ENCODE data around the gene SMYD3.

SMYD3 gene

DNA sequence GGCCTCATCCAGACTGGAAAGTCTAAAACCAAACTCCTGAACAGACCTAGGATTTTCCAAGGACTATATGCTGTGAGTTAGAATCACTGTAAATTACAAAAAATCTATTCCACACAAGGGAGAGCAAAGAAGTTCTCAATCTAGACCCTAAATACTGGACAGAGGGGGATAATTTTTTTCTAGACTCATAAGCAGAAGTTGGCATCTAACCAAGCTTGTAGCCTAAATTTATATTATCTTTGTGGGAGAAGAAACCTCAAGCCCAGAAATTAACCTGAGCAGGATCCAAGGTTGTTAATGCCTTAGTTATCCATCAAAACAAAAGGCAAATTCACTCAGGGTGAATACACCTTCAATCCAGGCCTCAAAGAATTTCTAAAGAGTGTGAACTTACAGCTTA, 290.2 kb downstream of the SMYD3 start:
- TF ChIP-seq EZH2 (optimal IDR thresholded peaks at IDR 0.05; ENCODE audit: low read depth, low read length) = no peak
- TF ChIP-seq, protein P1, sequence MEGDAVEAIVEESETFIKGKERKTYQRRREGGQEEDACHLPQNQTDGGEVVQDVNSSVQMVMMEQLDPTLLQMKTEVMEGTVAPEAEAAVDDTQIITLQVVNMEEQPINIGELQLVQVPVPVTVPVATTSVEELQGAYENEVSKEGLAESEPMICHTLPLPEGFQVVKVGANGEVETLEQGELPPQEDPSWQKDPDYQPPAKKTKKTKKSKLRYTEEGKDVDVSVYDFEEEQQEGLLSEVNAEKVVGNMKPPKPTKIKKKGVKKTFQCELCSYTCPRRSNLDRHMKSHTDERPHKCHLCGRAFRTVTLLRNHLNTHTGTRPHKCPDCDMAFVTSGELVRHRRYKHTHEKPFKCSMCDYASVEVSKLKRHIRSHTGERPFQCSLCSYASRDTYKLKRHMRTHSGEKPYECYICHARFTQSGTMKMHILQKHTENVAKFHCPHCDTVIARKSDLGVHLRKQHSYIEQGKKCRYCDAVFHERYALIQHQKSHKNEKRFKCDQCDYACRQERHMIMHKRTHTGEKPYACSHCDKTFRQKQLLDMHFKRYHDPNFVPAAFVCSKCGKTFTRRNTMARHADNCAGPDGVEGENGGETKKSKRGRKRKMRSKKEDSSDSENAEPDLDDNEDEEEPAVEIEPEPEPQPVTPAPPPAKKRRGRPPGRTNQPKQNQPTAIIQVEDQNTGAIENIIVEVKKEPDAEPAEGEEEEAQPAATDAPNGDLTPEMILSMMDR (IDR thresholded peaks at IDR 0.05; ENCODE audit: low read length) = no peak
- no peak overlapping the region for H3K9ac ChIP-seq (ENCODE audit: low read length)
- H3K27me3 ChIP-seq (replicated peaks; ENCODE audit: insufficient read depth, low read length) = no peaks in the 10 kb centered on the region
- H3K9me3 ChIP-seq (replicated peaks; ENCODE audit: insufficient read depth, low read length) = no peaks in the 10 kb centered on the region
- H3K27ac ChIP-seq (ENCODE audit: low read length) = no peak overlapping the region
- no peak overlapping the region for H3K4me3 ChIP-seq (ENCODE audit: low read length)
- DNase-seq = no peak
- H4K20me1 ChIP-seq (ENCODE audit: insufficient read depth, low read length) = no peaks in the 10 kb centered on the region
- no peaks in the 10 kb centered on the region for H3K9me2 ChIP-seq (replicated peaks; ENCODE audit: insufficient read depth, low read length)
- H3F3A ChIP-seq (ENCODE audit: insufficient read depth, low read length) = peaks cover 8% of the 10 kb centered on the region
- no peak overlapping the region for H3K4me2 ChIP-seq (ENCODE audit: low read depth, low read length)
- peaks cover 33% of the 10 kb centered on the region for H3K4me1 ChIP-seq (ENCODE audit: low read length)
- no peak overlapping the region for H2AFZ ChIP-seq (ENCODE audit: low read length)
- H3K79me2 ChIP-seq (ENCODE audit: low read length) = no peaks in the 10 kb centered on the region
- no peaks in the 10 kb centered on the region for H3K36me3 ChIP-seq (replicated peaks; ENCODE audit: insufficient read depth, low read length)

DNA sequence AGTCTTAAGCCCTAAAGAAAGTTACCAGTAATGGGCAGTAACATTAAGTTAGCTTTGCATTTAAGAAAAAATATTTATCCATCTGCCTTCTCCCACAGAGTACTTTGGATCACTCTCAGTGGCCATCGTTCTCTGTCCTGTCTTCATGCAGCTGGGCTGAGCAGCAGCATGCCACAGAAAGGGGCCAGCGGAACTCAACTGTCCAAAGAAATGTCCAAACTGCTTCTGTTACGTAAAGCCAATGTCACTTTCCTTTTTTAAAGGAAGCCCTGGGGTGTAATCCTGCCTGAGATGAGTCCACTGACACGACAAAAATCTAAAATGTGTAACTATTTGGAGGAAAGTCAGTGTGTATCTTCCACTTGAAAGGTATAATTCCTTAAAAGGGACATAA, 291.6 kb downstream of the SMYD3 start:
- no peaks in the 10 kb centered on the region for H3K27me3 ChIP-seq (replicated peaks; ENCODE audit: insufficient read depth, low read length)
- peak overlapping the region; percentile 59; the same call in 1 of the 2 replicates for H3K27ac ChIP-seq (ENCODE audit: low read length)
- peaks cover 33% of the 10 kb centered on the region for H3K4me1 ChIP-seq (ENCODE audit: low read length)
- TF ChIP-seq EZH2phosphoT487 (IDR thresholded peaks at IDR 0.05; ENCODE audit: low read length) = no peak
- no peak for TF ChIP-seq EZH2 (optimal IDR thresholded peaks at IDR 0.05; ENCODE audit: low read depth, low read length)
- TF ChIP-seq, protein P1 (IDR thresholded peaks at IDR 0.05; ENCODE audit: low read length) = no peak
- no peaks in the 10 kb centered on the region for H3K9me3 ChIP-seq (replicated peaks; ENCODE audit: insufficient read depth, low read length)
- H3K36me3 ChIP-seq (replicated peaks; ENCODE audit: insufficient read depth, low read length) = no peaks in the 10 kb centered on the region
- no peaks in the 10 kb centered on the region for H3K79me2 ChIP-seq (ENCODE audit: low read length)
- DNase-seq = no peak
- H2AFZ ChIP-seq (ENCODE audit: low read length) = 0 out of 2 replicates have a peak overlapping the region, but pooled peaks have one; percentile 7
- peak overlapping the region; percentile 22; the same call in 1 of the 2 replicates for H3K4me2 ChIP-seq (ENCODE audit: low read depth, low read length)
- H3K4me3 ChIP-seq (ENCODE audit: low read length) = no peak overlapping the region
- H4K20me1 ChIP-seq (ENCODE audit: insufficient read depth, low read length) = no peaks in the 10 kb centered on the region
- H3F3A ChIP-seq (ENCODE audit: insufficient read depth, low read length) = peaks cover 8% of the 10 kb centered on the region
- no peak overlapping the region; the same call in 1 of the 2 replicates for H3K9ac ChIP-seq (ENCODE audit: low read length)
- H3K9me2 ChIP-seq (replicated peaks; ENCODE audit: insufficient read depth, low read length) = no peaks in the 10 kb centered on the region

DNA sequence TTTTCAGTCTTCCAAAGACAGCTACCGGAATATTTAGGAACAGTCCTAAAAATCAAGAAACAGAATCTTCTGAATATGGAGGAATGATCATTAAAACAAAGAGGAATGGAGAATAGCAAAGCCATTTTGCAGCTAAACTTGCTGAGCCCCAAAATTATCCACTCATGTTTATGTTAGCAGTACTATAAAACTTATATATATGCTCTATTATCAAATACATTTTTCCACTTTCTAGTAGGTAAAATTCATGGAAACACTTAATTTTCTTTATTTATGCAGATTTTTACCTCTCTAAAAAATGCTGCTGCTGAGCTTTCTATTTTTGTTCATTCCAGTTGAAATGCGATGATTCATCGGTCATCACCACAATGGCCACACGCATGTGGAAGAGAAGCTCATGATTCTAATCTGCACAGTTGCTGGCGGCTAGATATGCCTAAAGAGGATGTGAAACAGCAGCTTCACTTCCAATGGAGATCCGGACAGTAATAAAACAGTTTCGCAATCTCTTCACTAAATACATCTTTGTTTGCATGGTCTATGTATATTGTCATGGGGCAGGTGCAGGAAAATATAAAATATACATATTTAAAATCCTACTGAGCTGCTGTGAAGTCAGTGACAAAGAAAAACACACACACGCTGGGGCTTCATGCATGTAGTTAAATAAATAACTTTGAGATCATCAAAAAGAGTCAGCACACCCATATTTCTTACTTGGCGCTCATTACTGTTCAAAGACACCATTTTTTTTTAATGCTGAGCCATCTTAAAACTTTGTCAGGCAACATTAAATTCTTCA, 292.2 kb downstream of the SMYD3 start:
- no peaks in the 10 kb centered on the region for H3K9me3 ChIP-seq (replicated peaks; ENCODE audit: insufficient read depth, low read length)
- TF ChIP-seq, protein P1 (IDR thresholded peaks at IDR 0.05; ENCODE audit: low read length) = no peak
- no peak for TF ChIP-seq EZH2phosphoT487 (IDR thresholded peaks at IDR 0.05; ENCODE audit: low read length)
- TF ChIP-seq EZH2 (optimal IDR thresholded peaks at IDR 0.05; ENCODE audit: low read depth, low read length) = no peak
- H3K9me2 ChIP-seq (replicated peaks; ENCODE audit: insufficient read depth, low read length) = no peaks in the 10 kb centered on the region
- peaks cover 33% of the 10 kb centered on the region for H3K4me1 ChIP-seq (ENCODE audit: low read length)
- H3K79me2 ChIP-seq (ENCODE audit: low read length) = no peaks in the 10 kb centered on the region
- H4K20me1 ChIP-seq (ENCODE audit: insufficient read depth, low read length) = no peaks in the 10 kb centered on the region
- no peak overlapping the region for H3K4me3 ChIP-seq (ENCODE audit: low read length)
- H3K9ac ChIP-seq (ENCODE audit: low read length) = no peak overlapping the region; the same call in 1 of the 2 replicates
- H2AFZ ChIP-seq (ENCODE audit: low read length) = 0 out of 2 replicates have a peak overlapping the region, but pooled peaks have one; percentile 7
- H3F3A ChIP-seq (ENCODE audit: insufficient read depth, low read length) = peaks cover 8% of the 10 kb centered on the region
- H3K4me2 ChIP-seq (ENCODE audit: low read depth, low read length) = peak overlapping the region; percentile 44; the same call in 1 of the 2 replicates
- H3K27ac ChIP-seq (ENCODE audit: low read length) = peak overlapping the region; percentile 59
- DNase-seq = peak; percentile 94
- no peaks in the 10 kb centered on the region for H3K36me3 ChIP-seq (replicated peaks; ENCODE audit: insufficient read depth, low read length)
- H3K27me3 ChIP-seq (replicated peaks; ENCODE audit: insufficient read depth, low read length) = no peaks in the 10 kb centered on the region
